Thyroid gland (tissue), 4 donors: ENCODE measurements around the gene TBP.

ENCODE experiments used
- CTCF ChIP-seq, 6 experiments: fragments of 200-600 bp in 3 of 6; fragments of 450-650 bp in 3 of 6; sonication (generic) in 3 of 6; IDR thresholded peaks; one replicate each; pipeline ENCODE4 v1.5.1; 2016 to 2019; ENCODE audit warnings: antibody characterized with exemption in 6 of 6, mild to moderate bottlenecking in 2 of 6, inconsistent platforms in 1 of 6, moderate library complexity in 1 of 6
- POLR2A ChIP-seq, 2 donors: fragments of 450-650 bp; IDR thresholded peaks; one replicate each; pipeline ENCODE4 v1.6.1; 2017; ENCODE audit warnings: antibody characterized with exemption in 2 of 2, mild to moderate bottlenecking in 2 of 2, moderate library complexity in 1 of 2

GRCh38 chr6:170596426-170596825, 42.3 kb downstream of the TBP start:
- TF ChIP-seq CTCF (IDR thresholded peaks at IDR 0.05) (no peak), POLR2A (IDR thresholded peaks at IDR 0.05) (no peak)
